Panc1 (cell line): ENCODE data around the gene OR6C76. TPM values are rescaled to one million over a fixed set of nuclear protein-coding genes. Genes with fewer than 3 reads are reported as not detected.
"Not testable (repeated sequence)": the region's sequence is repeated elsewhere in the genome, so short reads cannot be mapped to it uniquely, and the experiment has no call there.

Experiments used
- ATAC-seq: fragments of 200-7000 bp; cut with Tn5 transposase; 2 replicates; pipeline ENCODE4 v1.9.1; 2020; ENCODE audit warnings: mild to moderate bottlenecking, moderate library complexity
- BruUV-seq: library from RNA; stranded (reverse); fragments of 400-500 nt; replicated peaks from 2 replicates; lab custom pipeline; 2021; lab: Mats Ljungman, UMichigan
- CTCF ChIA-PET: fragments of 300-600 bp; sonication (Branson Sonifier 250); formaldehyde crosslinking; loops from one replicate; lab custom pipeline; 2022; ENCODE audit warnings: antibody characterized with exemption; lab: Charles Lee
- POLR2A ChIA-PET: fragments of 300-600 bp; sonication (Branson Sonifier 250); formaldehyde crosslinking; loops from one replicate; lab custom pipeline; 2022; ENCODE audit warnings: antibody characterized with exemption; lab: Charles Lee
- DNase-seq: peaks from one replicate; pipeline ENCODE4 v3.0.0-alpha.2; 2010; ENCODE audit warnings: low read depth, low spot score
- H3K27ac ChIP-seq: 2 replicates; pipeline ENCODE4 v1.5.1; 2011; ENCODE audit warnings: mild to moderate bottlenecking, low read length, inconsistent platforms
- H3K27me3 ChIP-seq: fragments of 200-500 bp; sonication (Bioruptor generic); 2 replicates; pipeline ENCODE4 v1.6.0; 2014; ENCODE audit warnings: low read length, inconsistent platforms; ENCODE audit not compliant: control insufficient read depth, insufficient read depth
- H3K36me3 ChIP-seq: fragments of 200-500 bp; sonication (Bioruptor generic); 2 replicates; pipeline ENCODE4 v1.5.1; 2014; ENCODE audit warnings: inconsistent platforms, mild to moderate bottlenecking, low read length, moderate library complexity; ENCODE audit not compliant: control insufficient read depth, insufficient read depth
- H3K4me1 ChIP-seq: 2 replicates; pipeline ENCODE4 v1.5.1; 2011; ENCODE audit warnings: inconsistent platforms, mild to moderate bottlenecking, low read length, moderate library complexity; ENCODE audit not compliant: control insufficient read depth, insufficient read depth
- H3K4me3 ChIP-seq, 2 experiments: 2 replicates each; pipeline ENCODE4 v1.5.1; 2011 to 2012; ENCODE audit warnings: low read depth in 2 of 2, low read length in 2 of 2, mild to moderate bottlenecking in 2 of 2, inconsistent platforms in 1 of 2, moderate library complexity in 1 of 2
- H3K9me3 ChIP-seq: fragments of 200-500 bp; sonication (Bioruptor generic); 2 replicates; pipeline ENCODE4 v1.5.1; 2014; ENCODE audit warnings: low read depth, mild to moderate bottlenecking, inconsistent platforms, low read length, moderate library complexity; ENCODE audit not compliant: control insufficient read depth, insufficient read depth
- POLR2AphosphoS5 ChIP-seq: IDR thresholded peaks from 2 replicates; pipeline ENCODE4 v1.6.1; 2012; ENCODE audit warnings: mild to moderate bottlenecking, low read depth, low read length, moderate library complexity
- REST ChIP-seq, 2 experiments: IDR thresholded peaks; 2 replicates each; pipeline ENCODE4 v1.6.1; 2011 to 2012; ENCODE audit warnings: low read depth in 2 of 2, control low read depth in 1 of 2, low read length in 1 of 2, mild to moderate bottlenecking in 1 of 2, moderate library complexity in 1 of 2; ENCODE audit not compliant: insufficient read depth in 1 of 2
- SIN3A ChIP-seq: IDR thresholded peaks from 2 replicates; pipeline ENCODE4 v1.6.1; 2012; ENCODE audit warnings: low read depth, mild to moderate bottlenecking, low read length, moderate library complexity, borderline replicate concordance; ENCODE audit not compliant: insufficient read depth
- TCF7L2 ChIP-seq: IDR thresholded peaks from 2 replicates; pipeline ENCODE4 v1.6.1; 2011; ENCODE audit warnings: mild to moderate bottlenecking, low read depth, low read length, inconsistent platforms
- in situ Hi-C: cut with HindIII; loops from 2 replicates; pipeline ENCODE4 v1.10.0; 2016; ENCODE audit warnings: low sequenced_read_pairs, low pct_unique_long_range_greater_than_20kb
- intact Hi-C: fragments of 100-400 bp; cut with micrococcal nuclease; formaldehyde crosslinking; loops from one replicate; pipeline ENCODE4 v1.10.0; 2022; ENCODE audit not compliant: unreplicated experiment
- total RNA-seq: library from RNA; stranded (reverse); gene quantifications from one replicate; pipeline ENCODE4 v1.2.1, GENCODE V29; 2021; ENCODE audit not compliant: unreplicated experiment
- TF ChIP-seq, protein P1 (sequence below): fragments of 450-650 bp; IDR thresholded peaks from 2 replicates; pipeline ENCODE4 v1.5.1; 2017; ENCODE audit warnings: mild to moderate bottlenecking

Gene OR6C76
- total RNA-seq, 1 experiment from 2014 or later = not detected

GRCh38 chr12:55448825-55449224, 22.8 kb downstream of the OR6C76 start:
- no peaks in the 10 kb centered on the region for H3K4me1 ChIP-seq
- no peaks in the 10 kb centered on the region for H3K27me3 ChIP-seq
- H3K36me3 ChIP-seq = no peaks in the 10 kb centered on the region
- no peak overlapping the region for H3K4me3 ChIP-seq
- DNase-seq (no peak), ATAC-seq (no peak)
- POLR2A ChIA-PET = no interaction called here
- TF ChIP-seq REST (IDR thresholded peaks at IDR 0.05; ENCODE audit: insufficient read depth in 1 of 2, low read depth in 2 of 2, low read length in 1 of 2) = no peak
- TF ChIP-seq POLR2AphosphoS5 = no peak
- TF ChIP-seq, protein P1, sequence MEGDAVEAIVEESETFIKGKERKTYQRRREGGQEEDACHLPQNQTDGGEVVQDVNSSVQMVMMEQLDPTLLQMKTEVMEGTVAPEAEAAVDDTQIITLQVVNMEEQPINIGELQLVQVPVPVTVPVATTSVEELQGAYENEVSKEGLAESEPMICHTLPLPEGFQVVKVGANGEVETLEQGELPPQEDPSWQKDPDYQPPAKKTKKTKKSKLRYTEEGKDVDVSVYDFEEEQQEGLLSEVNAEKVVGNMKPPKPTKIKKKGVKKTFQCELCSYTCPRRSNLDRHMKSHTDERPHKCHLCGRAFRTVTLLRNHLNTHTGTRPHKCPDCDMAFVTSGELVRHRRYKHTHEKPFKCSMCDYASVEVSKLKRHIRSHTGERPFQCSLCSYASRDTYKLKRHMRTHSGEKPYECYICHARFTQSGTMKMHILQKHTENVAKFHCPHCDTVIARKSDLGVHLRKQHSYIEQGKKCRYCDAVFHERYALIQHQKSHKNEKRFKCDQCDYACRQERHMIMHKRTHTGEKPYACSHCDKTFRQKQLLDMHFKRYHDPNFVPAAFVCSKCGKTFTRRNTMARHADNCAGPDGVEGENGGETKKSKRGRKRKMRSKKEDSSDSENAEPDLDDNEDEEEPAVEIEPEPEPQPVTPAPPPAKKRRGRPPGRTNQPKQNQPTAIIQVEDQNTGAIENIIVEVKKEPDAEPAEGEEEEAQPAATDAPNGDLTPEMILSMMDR = no peak
- TF ChIP-seq SIN3A = no peak
- no peak for TF ChIP-seq TCF7L2
- in situ Hi-C loops (no loop called here), intact Hi-C loops (no loop called here)
- H3K27ac ChIP-seq = no peak overlapping the region
- no TSS peak for BruUV-seq
- CTCF ChIA-PET = no interaction called here
- H3K9me3 ChIP-seq = no peaks in the 10 kb centered on the region

DNA sequence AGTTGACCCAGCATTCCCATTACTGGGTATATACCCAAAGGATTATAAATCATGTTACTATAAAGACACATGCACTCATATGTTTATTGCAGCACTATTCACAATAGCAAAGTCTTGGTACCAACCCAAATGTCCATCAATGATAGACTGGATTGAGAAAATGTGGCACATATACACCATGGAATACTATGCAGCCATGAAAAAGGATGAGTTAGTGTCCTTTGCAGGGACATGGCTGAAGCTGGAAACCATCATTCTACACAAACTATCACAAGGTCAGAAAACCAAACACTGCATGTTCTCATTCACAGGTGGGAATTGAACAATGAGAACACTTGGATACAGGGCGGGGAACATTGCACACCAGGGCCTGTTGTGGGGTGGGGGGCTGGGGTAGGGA, 38.9 kb downstream of the OR6C76 start:
- H3K27me3 ChIP-seq, intact Hi-C loops, in situ Hi-C loops, H3K4me1 ChIP-seq, CTCF ChIA-PET, H3K27ac ChIP-seq, BruUV-seq, H3K36me3 ChIP-seq, H3K4me3 ChIP-seq, ATAC-seq, POLR2A ChIA-PET, H3K9me3 ChIP-seq, DNase-seq: not testable (repeated sequence)

- no peak for DNase-seq
- Histone ChIP-seq H3K9me3 (no peaks in the 10 kb centered on the region), H3K36me3 (no peaks in the 10 kb centered on the region), H3K27me3 (0 out of 2 replicates have a peak, but pooled peaks cover 3% of the 10 kb centered on the region), H3K4me3 (no peak overlapping the region), H3K4me1 (no peaks in the 10 kb centered on the region), H3K27ac (no peak overlapping the region)
- in situ Hi-C loops = no loop called here
- ChIA-PET CTCF (no interaction called here), POLR2A (no interaction called here)
- BruUV-seq = no TSS peak
- intact Hi-C loops = no loop called here
- no peak for ATAC-seq
- no peak for TF ChIP-seq POLR2AphosphoS5
- TF ChIP-seq SIN3A = no peak
- no peak for TF ChIP-seq REST (IDR thresholded peaks at IDR 0.05; ENCODE audit: insufficient read depth in 1 of 2, low read depth in 2 of 2, low read length in 1 of 2)
These were observed 41.8 kb downstream of the OR6C76 start for GRCh38 chr12:55467836-55468235.
